OCI-LY1 (cell line): ENCODE results near the gene PLLP.

Source experiments
- CTCF ChIP-seq: fragments of 200-600 bp; sonication (generic), shearing (Covaris generic); IDR thresholded peaks from 2 replicates; pipeline ENCODE4 v1.5.1; 2017; ENCODE audit warnings: mild to moderate bottlenecking, antibody characterized with exemption, low read length, moderate library complexity, mixed read lengths
- EZH2 ChIP-seq: fragments of 200-600 bp; sonication (generic), shearing (Covaris generic); IDR thresholded peaks from 2 replicates; pipeline ENCODE4 v1.8.0; 2017; ENCODE audit warnings: borderline replicate concordance, mixed run types, mild to moderate bottlenecking, antibody characterized with exemption, low read length, moderate library complexity, mixed read lengths

GRCh38 chr16:57285379-57285778 lies 907 bp upstream of the PLLP start:
- no peak for TF ChIP-seq CTCF
- no peak for TF ChIP-seq EZH2
